NCI-H226 (cell line): Measurements from ENCODE around the gene NCR1.
"Not testable (repeated sequence)": the region's sequence is repeated elsewhere in the genome, so short reads cannot be mapped to it uniquely, and the experiment has no call there.

ENCODE experiments used
- DNase-seq: peaks from one replicate; pipeline ENCODE4 v3.0.0-alpha.2; 2015

NCR1 gene, protein sequence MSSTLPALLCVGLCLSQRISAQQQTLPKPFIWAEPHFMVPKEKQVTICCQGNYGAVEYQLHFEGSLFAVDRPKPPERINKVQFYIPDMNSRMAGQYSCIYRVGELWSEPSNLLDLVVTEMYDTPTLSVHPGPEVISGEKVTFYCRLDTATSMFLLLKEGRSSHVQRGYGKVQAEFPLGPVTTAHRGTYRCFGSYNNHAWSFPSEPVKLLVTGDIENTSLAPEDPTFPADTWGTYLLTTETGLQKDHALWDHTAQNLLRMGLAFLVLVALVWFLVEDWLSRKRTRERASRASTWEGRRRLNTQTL

GRCh38 chr19:54905803-54906511 lies at the start of gene NCR1:
NCR1 (plus strand) TSS chr19:54906148; CDS start chr19:54906188, 40 bp downstream.
- DNase-seq = no peak

DNA sequence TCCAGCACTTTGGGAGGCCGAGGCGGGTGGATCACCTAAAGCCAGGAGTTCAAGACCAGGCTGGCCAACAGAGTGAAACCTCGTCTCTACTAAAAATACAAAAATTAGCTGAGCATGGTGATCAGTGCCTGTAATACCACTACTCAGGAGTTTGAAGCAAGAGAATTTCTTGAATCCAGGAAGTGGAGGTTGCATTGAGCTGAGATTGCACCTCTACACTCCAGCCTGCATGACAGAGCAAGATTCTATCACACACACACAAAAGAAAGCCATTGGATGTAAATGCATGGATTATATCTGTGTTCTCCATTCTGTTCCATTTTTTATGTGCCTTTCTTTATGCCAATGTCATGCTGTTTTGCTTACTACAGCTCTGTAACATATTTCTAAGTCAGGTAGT lies 47.5 kb upstream of the NCR1 start:
- DNase-seq = not testable (repeated sequence)

GRCh38 chr19:54859421-54859820 lies 46.5 kb upstream of the NCR1 start:
- peak; percentile 72 for DNase-seq

GRCh38 chr19:54863459-54863858 lies 42.5 kb upstream of the NCR1 start:
- not testable (repeated sequence) for DNase-seq

GRCh38 chr19:54871696-54872095 lies 34.3 kb upstream of the NCR1 start:
- DNase-seq = no peak

- no peak for DNase-seq
Measured at GRCh38 chr19:54873990-54874389, 32.0 kb upstream of the NCR1 start, which contains the start of gene FCAR. FCAR (plus strand) TSS chr19:54874235; CDS start chr19:54874290, 55 bp downstream.

DNA sequence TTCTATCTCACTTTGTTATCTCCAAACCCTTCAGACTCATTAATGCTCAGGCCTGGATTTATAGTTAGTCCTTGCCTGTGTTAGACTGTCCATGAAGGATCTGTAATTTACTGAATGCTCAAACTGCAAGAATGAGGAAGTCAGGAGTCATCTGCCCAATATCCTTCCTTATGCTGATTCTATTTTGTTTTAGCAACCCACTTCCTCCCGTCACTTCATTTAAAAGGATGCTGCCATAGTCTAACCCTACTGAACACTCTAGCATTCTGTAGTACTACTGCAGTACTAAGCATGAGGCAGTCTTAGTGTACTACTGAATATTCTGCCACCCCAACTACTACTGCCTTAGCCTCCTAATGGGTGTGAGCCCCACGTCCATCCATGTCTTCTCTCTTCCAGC lies 30.4 kb upstream of the NCR1 start:
- DNase-seq = no peak

DNA sequence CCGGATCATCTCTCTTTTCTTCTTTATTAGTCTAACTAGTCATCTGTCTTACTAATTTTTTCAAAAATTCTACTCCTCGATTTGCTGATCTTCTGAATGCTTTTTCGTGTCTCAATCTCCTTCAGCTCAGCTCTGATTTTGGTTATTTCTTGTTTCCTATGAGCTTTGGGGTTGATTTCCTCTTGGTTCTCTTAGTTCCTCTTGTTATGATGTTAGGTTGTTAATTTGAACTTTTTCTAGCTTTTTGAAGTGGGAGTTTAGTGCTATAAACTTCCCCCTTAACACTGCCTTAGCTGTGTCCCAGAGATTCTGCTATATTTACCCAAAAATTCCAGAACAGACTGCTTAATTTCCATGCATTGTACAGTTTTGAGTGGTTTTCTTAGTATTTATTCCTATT lies 28.5 kb upstream of the NCR1 start:
- DNase-seq = no peak

- DNase-seq = no peak
Measured at GRCh38 chr19:54881884-54882283, 24.1 kb upstream of the NCR1 start.

DNA sequence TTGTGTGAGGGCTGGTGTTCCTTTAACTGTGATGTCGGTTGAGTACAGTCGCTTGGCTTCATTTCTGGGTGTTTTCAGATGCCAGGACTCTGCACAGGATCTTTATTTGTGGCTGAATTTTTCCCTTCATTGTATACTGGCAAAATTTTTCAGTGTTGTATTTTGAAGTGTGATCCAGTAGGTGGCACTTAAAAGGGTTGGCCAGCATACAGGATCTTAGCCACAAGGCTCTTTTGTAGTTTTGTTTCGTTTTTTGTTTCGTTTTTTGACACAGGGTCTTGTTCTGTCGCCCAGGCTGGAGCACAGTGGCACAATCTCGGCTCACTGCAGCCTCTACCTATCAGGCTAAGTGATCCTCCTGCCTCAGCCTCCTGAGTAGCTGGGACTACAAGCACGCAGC lies 23.2 kb upstream of the NCR1 start:
- no peak for DNase-seq

DNA sequence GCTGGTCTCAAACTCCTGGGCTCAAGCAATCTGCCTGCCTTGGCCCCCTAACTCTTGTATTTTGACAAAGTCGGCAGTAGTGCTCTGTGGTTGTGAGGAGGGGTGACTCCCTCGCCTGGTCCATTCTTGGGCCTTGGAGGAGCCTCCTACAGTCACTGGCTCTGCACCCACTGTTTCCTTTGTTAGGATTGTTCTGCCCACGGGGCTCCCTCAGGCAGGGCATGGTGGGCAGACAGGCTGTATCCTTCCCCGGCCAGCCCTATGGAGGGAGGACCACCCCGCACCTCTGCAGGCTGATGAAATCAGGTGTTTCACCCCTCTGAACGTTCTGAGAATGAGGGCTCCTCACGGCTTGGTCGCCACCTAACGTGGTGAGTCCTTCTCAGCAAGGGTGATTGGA lies 22.7 kb upstream of the NCR1 start:
- DNase-seq = no peak

DNA sequence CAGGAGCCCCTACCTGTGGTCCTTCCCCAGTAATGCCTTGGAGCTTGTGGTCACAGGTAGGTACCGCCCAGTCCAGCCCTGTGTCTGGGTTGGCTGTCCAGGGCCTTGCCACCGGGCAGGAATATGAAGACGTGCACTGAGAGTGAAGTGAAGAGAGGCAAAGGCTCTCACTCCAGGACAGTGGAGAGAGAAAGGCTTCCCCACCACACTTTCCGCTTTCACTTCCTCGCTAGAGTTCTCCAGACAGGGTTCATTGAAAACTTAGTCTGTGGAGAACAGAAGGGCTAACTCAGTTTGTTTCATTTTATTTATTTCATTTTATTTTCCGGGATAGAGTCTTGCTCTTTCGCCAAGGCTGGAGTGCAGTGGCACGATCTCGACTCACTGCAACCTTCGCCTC lies 17.7 kb upstream of the NCR1 start:
- no peak for DNase-seq

- no peak for DNase-seq
Measured at GRCh38 chr19:54889566-54889965, 16.4 kb upstream of the NCR1 start.

GRCh38 chr19:54893406-54893805 lies 12.5 kb upstream of the NCR1 start:
- DNase-seq = peak; percentile 72

- DNase-seq = not testable (repeated sequence)
Measured at GRCh38 chr19:54894106-54894505, 11.8 kb upstream of the NCR1 start.

DNA sequence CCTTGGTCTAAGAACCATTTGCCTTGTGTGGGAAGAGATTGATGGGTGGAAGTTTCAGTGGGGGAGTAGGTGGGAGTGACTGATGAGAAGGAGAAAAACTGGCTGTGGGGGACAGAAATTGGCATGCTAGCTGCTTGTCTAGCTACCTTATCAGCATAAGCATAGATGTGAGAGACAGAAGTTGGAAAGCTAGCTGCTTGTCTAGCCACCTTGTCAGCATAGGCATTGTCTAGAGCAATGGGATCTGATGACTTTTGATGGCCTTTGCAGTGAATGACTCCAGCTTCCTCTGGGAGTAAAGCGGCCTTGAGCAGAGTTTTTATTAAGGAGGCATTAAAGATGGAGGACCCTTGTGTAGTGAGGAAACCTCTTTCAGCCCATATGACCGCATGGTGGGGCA lies 9.9 kb upstream of the NCR1 start:
- no peak for DNase-seq

DNA sequence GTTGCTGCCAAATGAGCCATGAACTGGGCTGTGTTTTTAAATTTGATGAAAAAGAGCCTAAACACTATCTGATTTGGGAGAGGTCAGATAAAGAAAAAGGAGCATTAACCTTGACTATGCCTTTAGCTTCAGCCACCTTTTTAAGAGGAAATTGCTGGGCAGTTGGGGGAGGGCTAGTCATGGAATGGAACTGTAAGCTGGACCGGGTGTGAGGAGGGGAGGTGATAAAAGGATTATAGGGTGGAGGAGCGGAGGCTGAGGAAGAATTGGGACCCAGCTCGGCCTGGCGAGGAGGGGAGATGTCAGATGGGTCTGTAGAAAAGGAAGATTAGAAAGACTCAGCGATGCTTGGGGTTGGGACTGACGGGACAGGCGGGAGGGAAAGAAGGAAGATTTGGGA lies 7.3 kb upstream of the NCR1 start:
- not testable (repeated sequence) for DNase-seq

DNA sequence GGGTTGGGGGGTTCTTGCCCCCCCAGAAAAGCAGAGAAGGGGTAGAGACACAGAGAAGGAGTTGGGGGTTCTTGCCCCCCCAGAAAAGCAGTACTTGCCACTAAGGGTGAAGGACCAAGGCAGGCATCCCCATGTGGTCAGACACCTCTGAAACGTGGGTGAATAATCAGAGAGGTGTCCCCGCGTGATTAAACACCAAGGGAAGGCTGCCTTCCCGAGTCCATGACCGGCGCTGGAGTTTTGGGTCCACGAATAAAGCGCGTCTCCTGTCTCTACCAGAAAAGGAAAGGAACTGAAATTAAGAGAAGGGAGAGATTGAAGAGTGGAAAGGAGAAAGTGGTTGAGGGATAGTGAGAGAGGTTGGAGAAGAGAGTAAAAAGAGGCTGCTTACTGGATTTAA lies 6.3 kb upstream of the NCR1 start:
- DNase-seq = not testable (repeated sequence)

- DNase-seq = peak; percentile 42
Measured at GRCh38 chr19:54901153-54901552, 4.8 kb upstream of the NCR1 start.

DNA sequence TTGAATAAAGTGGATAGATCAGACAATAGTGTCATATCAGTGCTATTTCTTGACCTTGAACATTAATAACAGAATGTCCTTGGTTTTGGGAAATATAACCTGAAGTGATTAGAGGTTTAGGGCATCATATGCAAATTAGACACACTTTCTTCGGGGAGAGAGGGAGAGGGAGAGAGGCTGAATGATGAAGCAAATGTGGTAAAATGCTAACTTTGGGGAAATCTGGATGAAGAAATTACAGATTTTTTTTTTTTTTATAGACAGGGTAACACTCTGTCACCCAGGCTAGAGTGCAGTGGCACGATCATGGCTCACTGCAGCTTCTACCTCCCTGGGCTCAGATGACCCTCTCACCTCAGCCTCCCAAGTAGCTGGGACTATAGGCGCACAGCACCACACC lies 3.9 kb upstream of the NCR1 start:
- DNase-seq = no peak

GRCh38 chr19:54903303-54903702 lies 2.6 kb upstream of the NCR1 start:
- DNase-seq = no peak

DNA sequence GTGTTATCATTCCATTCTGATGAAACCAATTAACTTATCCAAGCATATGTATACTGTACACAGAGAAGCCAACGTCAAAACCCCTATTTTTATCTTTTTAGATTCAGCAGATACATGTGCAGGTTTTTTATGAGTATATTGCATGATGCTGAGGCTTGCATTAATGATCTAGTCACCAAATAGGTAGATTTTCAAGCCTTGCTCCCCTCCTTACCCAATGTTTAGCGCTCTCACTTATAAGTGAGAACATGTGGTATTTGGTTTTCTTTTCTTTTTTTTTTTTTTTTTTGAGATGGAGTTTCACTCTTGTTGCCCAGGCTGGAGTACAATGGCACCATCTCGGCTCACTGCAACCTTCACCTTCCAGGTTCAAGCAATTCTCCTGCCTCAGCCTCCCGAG lies 1.7 kb upstream of the NCR1 start:
- not testable (repeated sequence) for DNase-seq

GRCh38 chr19:54905421-54905802 lies 536 bp upstream of the NCR1 start:
- DNase-seq = no peak

GRCh38 chr19:54906819-54907218 lies 871 bp downstream of the NCR1 start:
- no peak for DNase-seq

DNA sequence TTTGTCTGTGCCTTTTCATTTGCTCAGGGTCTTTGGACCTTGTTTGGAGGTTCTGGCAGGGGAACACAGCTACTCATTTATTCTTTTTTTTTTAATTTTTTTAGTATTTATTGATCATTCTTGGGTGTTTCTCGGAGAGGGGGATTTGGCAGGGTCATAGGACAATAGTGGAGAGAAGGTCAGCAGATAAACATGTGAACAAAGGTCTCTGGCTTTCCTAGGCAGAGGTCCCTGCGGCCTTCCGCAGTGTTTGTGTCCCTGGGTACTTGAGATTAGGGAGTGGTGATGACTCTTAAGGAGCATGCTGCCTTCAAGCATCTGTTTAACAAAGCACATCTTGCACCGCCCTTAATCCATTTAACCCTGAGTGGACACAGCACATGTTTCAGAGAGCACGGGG lies 2.0 kb downstream of the NCR1 start:
- DNase-seq = not testable (repeated sequence)
